Activated CD4-positive, alpha-beta T cell treated with anti-CD3 and anti-CD28 coated beads for 48 hours (primary cell): Measurements from ENCODE around the gene CKAP5.

Experiments used
- DNase-seq: peaks from one replicate; pipeline ENCODE4 v3.0.0-alpha.2; 2020

CKAP5 gene

GRCh38 chr11:46845740-46846509 lies at the start of gene CKAP5:
Gene CKAP5 (minus strand): TSS chr11:46846280. CDS start chr11:46821231, 25,049 bp downstream.
- peak; percentile 92 for DNase-seq

- DNase-seq, result no peak
Measured at GRCh38 chr11:46895821-46896220, 49.7 kb upstream of the CKAP5 start.

- no peak for DNase-seq
Measured at GRCh38 chr11:46894961-46895360, 48.9 kb upstream of the CKAP5 start.

GRCh38 chr11:46894506-46894905 lies 48.4 kb upstream of the CKAP5 start:
- DNase-seq, result no peak

- no peak for DNase-seq
Measured at GRCh38 chr11:46892838-46893237, 46.8 kb upstream of the CKAP5 start.

GRCh38 chr11:46892109-46892508 lies 46.0 kb upstream of the CKAP5 start:
- no peak for DNase-seq

- no peak for DNase-seq
Measured at GRCh38 chr11:46890665-46891064, 44.6 kb upstream of the CKAP5 start.

- DNase-seq, result peak; percentile 82
Measured at GRCh38 chr11:46889689-46890475, 43.8 kb upstream of the CKAP5 start.

GRCh38 chr11:46889251-46889650 lies 43.2 kb upstream of the CKAP5 start:
- no peak for DNase-seq

- DNase-seq, result no peak
Measured at GRCh38 chr11:46888636-46889035, 42.6 kb upstream of the CKAP5 start.

GRCh38 chr11:46886211-46886610 lies 40.1 kb upstream of the CKAP5 start:
- no peak for DNase-seq

GRCh38 chr11:46879056-46879585 lies 33.0 kb upstream of the CKAP5 start:
- DNase-seq, result no peak

- DNase-seq, result no peak
Measured at GRCh38 chr11:46877580-46877979, 31.5 kb upstream of the CKAP5 start.

GRCh38 chr11:46876471-46876870 lies 30.4 kb upstream of the CKAP5 start:
- DNase-seq, result no peak

- no peak for DNase-seq
Measured at GRCh38 chr11:46874586-46874985, 28.5 kb upstream of the CKAP5 start.

GRCh38 chr11:46868912-46869311 lies 22.8 kb upstream of the CKAP5 start:
- DNase-seq, result no peak

GRCh38 chr11:46865340-46865739 lies 19.3 kb upstream of the CKAP5 start:
- no peak for DNase-seq

- no peak for DNase-seq
Measured at GRCh38 chr11:46860218-46860617, 14.1 kb upstream of the CKAP5 start.

- DNase-seq, result no peak
Measured at GRCh38 chr11:46858920-46859546, 13.0 kb upstream of the CKAP5 start.

GRCh38 chr11:46857666-46858065 lies 11.6 kb upstream of the CKAP5 start:
- DNase-seq, result no peak

- DNase-seq, result no peak
Measured at GRCh38 chr11:46856605-46857343, 10.7 kb upstream of the CKAP5 start.

- DNase-seq, result no peak
Measured at GRCh38 chr11:46855863-46856262, 9.8 kb upstream of the CKAP5 start.

GRCh38 chr11:46855167-46855566 lies 9.1 kb upstream of the CKAP5 start:
- DNase-seq, result no peak
